Keratinocyte (primary cell): Measurements from ENCODE around the gene RTN4R.
"Not testable (repeated sequence)": the region's sequence is repeated elsewhere in the genome, so short reads cannot be mapped to it uniquely, and the experiment has no call there.

Experiments
- CTCF ChIP-seq, 3 experiments: IDR thresholded peaks in 1 of 3; conservative IDR thresholded peaks in 1 of 3; optimal IDR thresholded peaks in 1 of 3; 2 replicates in 2 of 3; 3 replicates in 1 of 3; pipeline versions ENCODE3 to v1.5.1; 2011; ENCODE audit warnings: low read length in 3 of 3, mild to moderate bottlenecking in 3 of 3, moderate library complexity in 2 of 3, control low read depth in 1 of 3, inconsistent platforms in 1 of 3; ENCODE audit not compliant: insufficient read depth in 2 of 3; ENCODE audit errors: extremely low read depth in 1 of 3
- EZH2 ChIP-seq: IDR thresholded peaks from one replicate; pipeline ENCODE4 v1.6.1; 2012; ENCODE audit warnings: inconsistent platforms, mild to moderate bottlenecking, low read length, moderate library complexity

- not testable (repeated sequence) for TF ChIP-seq EZH2; CTCF (optimal IDR thresholded peaks at IDR 0.05 in 1 of 3, IDR thresholded peaks at IDR 0.05 in 1 of 3, conservative IDR thresholded peaks at IDR 0.05 in 1 of 3; ENCODE audit: extremely low read depth in 1 of 3, insufficient read depth in 2 of 3, low read length in 3 of 3)
These were observed 18.8 kb upstream of the RTN4R start for GRCh38 chr22:20286784-20287423.
